AG04450 (cell line): ENCODE measurements around the gene ARHGAP22. TPM values are rescaled to one million over a fixed set of nuclear protein-coding genes. Genes with fewer than 3 reads are reported as not detected.

Experiments
- CTCF ChIA-PET: fragments of 300-600, 350-600 bp; formaldehyde crosslinking; extraction: SDS; loops from one replicate; lab custom pipeline; 2022; ENCODE audit warnings: antibody characterized with exemption, inconsistent platforms; lab: Charles Lee
- POLR2A ChIA-PET: fragments of 350-600 bp; formaldehyde crosslinking; extraction: SDS; loops from one replicate; lab custom pipeline; 2021; ENCODE audit warnings: antibody characterized with exemption, inconsistent platforms; lab: Yijun Ruan, JAX
- DNase-seq: peaks from one replicate; pipeline ENCODE4 v3.0.0-alpha.2; 2011; ENCODE audit warnings: low read depth, low spot score
- H3K27ac ChIP-seq: one replicate; pipeline ENCODE4 v1.5.1; 2012; ENCODE audit warnings: low read depth, low read length, control low read depth
- H3K27me3 ChIP-seq: one replicate; pipeline ENCODE4 v1.6.0; 2012; ENCODE audit warnings: low read length; ENCODE audit not compliant: control insufficient read depth, insufficient read depth
- H3K4me3 ChIP-seq: 2 replicates; pipeline ENCODE4 v1.5.1; 2011; ENCODE audit warnings: mild to moderate bottlenecking, low read depth, low read length, control low read depth
- H3K9me3 ChIP-seq: 2 replicates; pipeline ENCODE4 v1.5.1; 2012; ENCODE audit warnings: low read length; ENCODE audit not compliant: control insufficient read depth, insufficient read depth
- CTCF ChIP-seq: IDR thresholded peaks from 2 replicates; pipeline ENCODE4 v1.5.1; 2011; ENCODE audit warnings: low read depth, low read length, control low read depth, inconsistent platforms
- polyA plus RNA-seq: library from polyadenylated mRNA; depleted of rRNA; stranded (reverse); fragments of >200 nt; gene quantifications from 2 replicates; pipeline ENCODE4 v1.2.3, GENCODE V29; 2011

ARHGAP22 gene
- polyA plus RNA-seq, 1 experiment = 8.2 TPM

- no peaks in the 10 kb centered on the region for H3K9me3 ChIP-seq
- no peak for DNase-seq
- no peak for TF ChIP-seq CTCF
- ChIA-PET CTCF (interaction anchor here (0.6 to 4.4 kb wide), 20 partner anchors 9 to 171 kb away, joined by 3 to 34 read pairs (median 4); no protein-coding TSS in a partner anchor), POLR2A (interaction anchor here (1.0 kb wide), 1 partner anchor 131 kb away, joined by 3 read pairs; no protein-coding TSS in a partner anchor)
- H3K27me3 ChIP-seq = no peaks in the 10 kb centered on the region
- H3K4me3 ChIP-seq = no peak overlapping the region
- H3K27ac ChIP-seq = no peak overlapping the region
Measured at GRCh38 chr10:48525113-48525512, 79.8 kb downstream of the ARHGAP22 start.

GRCh38 chr10:48523820-48524758 lies 80.8 kb downstream of the ARHGAP22 start:
- CTCF ChIA-PET = interaction anchor here (0.6 to 4.4 kb wide), 20 partner anchors 8 to 170 kb away, joined by 3 to 34 read pairs (median 4); no protein-coding TSS in a partner anchor

GRCh38 chr10:48523212-48523819 lies 81.6 kb downstream of the ARHGAP22 start:
- peak; percentile 89 for DNase-seq
- Histone ChIP-seq H3K27ac (peak overlapping the region; percentile 65), H3K9me3 (no peaks in the 10 kb centered on the region), H3K4me3 (peak overlapping the region; percentile 58), H3K27me3 (no peaks in the 10 kb centered on the region)
- TF ChIP-seq CTCF = no peak
- CTCF ChIA-PET = interaction anchor here (2.6 to 4.4 kb wide), 3 partner anchors 11 to 160 kb away, joined by 15 to 34 read pairs (median 22); no protein-coding TSS in a partner anchor
- POLR2A ChIA-PET = interaction anchor here (0.8 to 1.4 kb wide), 2 partner anchors 84 to 133 kb away, joined by 3 to 4 read pairs; no protein-coding TSS in a partner anchor

More at GRCh38 chr10:48523820-48524758, 80.8 kb downstream of the ARHGAP22 start:
- H3K4me3 ChIP-seq = peak overlapping the region; percentile 58
- no peaks in the 10 kb centered on the region for H3K9me3 ChIP-seq
- TF ChIP-seq CTCF = peak; percentile 45; the same call in 1 of the 2 replicates
- H3K27ac ChIP-seq = no peak overlapping the region
- no peaks in the 10 kb centered on the region for H3K27me3 ChIP-seq
- POLR2A ChIA-PET = interaction anchor here (1.0 to 1.4 kb wide), 2 partner anchors 83 to 132 kb away, joined by 3 to 4 read pairs; no protein-coding TSS in a partner anchor
- no peak for DNase-seq

- H3K27me3 ChIP-seq = no peaks in the 10 kb centered on the region
- TF ChIP-seq CTCF = no peak
- H3K4me3 ChIP-seq = no peak overlapping the region
- ChIA-PET CTCF (interaction anchor here (0.8 to 4.4 kb wide), 4 partner anchors 13 to 158 kb away, joined by 3 to 34 read pairs (median 16); no protein-coding TSS in a partner anchor), POLR2A (interaction anchor here (0.5 kb wide), 1 partner anchor 11 kb away, joined by 3 read pairs; no protein-coding TSS in a partner anchor)
- no peak for DNase-seq
- H3K27ac ChIP-seq = no peak overlapping the region
- peaks cover 7% of the 10 kb centered on the region for H3K9me3 ChIP-seq
Measured at GRCh38 chr10:48522011-48522765, 82.7 kb downstream of the ARHGAP22 start.
